NOMO-1 treated with dmso at 0.1 percent for 144 hours (cell line): ENCODE results near the gene IHH.

Experiments used
- DNase-seq: peaks from one replicate; lab custom pipeline; 2025; ENCODE audit not compliant: unreplicated experiment; lab: John Stamatoyannopoulos, UW

The IHH gene

DNA sequence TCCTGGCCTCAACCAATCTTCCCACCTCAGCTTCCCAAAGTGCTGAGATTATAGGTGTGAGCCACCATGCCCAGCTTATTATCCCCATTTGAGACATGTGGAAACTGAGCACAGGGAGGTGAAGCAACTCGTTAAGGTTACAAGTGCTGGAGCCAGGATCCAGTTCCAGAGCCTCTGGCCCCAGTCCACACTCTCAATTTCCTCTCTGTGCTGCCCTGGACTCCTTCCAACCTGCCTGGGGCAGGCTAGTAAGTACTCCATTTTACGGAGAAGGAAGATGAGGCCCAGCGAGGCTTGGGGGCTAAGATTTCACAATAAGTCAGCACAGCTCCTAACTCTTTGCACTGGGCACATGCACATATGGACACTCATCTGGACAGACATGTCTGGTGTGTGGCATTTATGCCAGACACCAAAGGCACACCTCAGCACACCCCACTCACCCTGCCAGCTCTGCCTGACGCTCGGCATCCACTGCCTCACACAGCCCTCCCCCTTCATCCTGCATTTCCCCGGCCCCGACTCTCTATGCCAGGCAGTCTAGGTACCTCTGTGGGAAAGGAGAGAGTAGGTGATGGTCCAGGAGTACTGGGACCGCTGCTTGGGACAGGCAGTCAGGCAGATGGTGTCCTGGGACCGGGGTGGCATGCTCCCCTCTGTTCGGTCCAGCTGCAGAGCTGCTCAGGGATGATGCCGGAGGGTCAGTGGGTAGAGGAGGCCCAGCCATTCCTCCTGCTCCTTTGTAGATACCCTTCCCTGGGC, 39.9 kb downstream of the IHH start:
- DNase-seq = no peak

DNA sequence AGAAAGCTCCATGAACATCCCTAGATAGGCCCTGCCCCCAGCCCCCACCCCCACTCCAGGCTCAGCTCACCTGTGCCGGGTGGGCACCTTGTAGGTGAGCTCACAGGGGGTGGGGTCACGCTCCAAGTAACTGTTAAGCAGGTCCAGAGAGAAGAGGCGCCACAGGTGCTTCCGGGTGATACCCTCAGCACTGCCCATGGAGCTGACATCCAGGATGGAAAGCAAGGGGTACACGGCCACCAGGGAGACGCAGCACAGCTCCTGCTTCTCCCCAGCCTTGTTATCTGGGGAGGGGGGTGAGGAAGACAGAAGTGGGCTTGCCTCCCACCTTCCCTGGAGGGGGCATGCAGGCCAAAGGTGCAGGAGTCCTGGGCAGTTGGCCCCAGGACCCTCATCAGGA, 41.3 kb downstream of the IHH start:
- no peak for DNase-seq

DNA sequence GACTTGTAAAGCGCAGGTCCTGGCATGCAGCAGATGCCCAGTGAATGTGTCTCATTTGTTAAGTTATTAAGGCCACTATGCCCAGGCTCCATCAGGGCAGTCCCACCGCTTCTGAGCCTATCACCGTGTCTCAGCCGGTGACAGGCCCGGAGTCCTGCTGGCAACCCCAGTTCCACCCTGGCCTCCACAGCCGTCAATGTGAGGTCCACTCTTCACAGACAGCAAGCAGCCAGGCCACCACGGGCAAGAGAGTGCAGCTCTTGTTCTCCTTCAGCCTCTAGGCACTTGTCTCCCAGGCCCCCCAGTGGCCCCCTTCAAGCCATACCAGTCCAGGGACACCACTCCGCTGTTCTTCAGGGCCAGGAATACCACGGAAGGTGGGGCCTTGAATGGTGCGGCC, 42.0 kb downstream of the IHH start:
- DNase-seq = no peak

DNA sequence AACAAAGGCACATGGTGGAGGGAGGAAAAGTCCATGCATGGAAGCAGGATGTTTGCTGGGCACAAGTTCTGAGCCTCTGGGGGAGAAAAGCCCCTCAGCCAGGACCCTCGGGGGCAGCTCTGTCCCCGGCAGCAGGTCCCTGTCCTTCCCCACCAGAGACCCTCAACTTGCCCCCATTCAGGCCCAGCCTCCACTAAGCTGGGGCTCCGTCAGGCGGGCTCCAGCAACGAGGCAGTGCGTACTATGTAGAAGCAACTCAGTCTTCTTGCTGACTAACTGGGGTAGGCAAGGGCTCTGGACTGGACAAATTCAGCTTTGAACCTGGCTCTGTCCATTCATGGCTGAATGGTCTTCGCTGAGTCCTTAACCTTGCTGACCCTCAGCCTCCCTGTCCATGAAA, 42.4 kb downstream of the IHH start:
- no peak for DNase-seq

DNA sequence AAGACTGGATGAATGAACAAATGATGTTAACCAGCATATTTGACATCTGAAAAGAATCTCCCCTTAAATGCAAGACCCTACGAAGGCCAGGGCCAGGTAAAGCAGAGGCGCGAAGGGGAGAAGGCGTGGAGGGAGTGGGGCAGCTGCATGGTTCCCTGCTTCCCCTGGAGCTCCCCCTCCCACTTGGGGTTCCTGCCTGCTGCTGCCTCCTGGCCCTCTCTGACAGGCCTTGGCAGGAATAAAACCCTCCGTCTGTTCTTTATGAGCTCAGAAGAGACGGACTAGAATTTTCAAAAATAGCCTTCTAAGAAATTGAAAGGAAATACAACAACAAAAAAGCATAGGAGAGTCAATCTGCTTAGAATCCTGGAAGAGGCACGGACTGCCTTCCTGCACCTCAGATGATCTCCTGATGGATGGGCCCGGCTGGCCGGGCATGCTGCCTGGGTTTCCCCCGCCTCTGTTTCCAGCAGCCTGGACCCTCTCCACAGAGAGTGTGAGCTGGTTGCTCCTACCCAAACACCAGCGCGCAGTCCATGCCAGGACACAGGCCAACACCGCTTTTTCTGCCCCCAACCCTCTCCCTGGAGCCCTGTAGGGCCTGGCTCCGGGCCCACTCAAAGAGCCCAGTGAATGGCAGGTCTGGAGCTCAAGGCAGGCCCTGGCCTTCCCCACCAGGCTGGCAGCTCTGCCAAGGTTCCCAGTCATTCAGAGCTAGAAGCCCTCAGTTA, 43.4 kb downstream of the IHH start:
- no peak for DNase-seq

DNA sequence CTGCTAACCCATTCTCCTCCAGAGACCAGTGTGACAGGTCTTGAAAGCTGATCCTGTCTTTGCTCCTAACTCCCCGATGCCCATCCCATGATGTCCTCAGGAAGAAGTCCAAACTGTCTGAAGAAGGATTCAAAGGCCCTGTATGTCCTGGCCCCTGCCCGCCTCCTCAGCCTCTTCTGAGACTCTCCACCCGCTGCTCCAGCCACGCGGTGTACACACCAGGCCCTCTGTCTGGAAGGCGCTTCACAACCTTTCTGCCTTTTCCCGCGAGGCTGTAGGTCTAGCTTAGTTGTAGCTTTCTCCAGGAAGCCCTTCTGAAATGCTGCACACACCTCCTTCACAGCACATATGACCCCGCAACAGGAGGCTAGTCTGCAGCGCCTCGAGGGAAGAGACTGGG, 44.0 kb downstream of the IHH start:
- DNase-seq = no peak

DNA sequence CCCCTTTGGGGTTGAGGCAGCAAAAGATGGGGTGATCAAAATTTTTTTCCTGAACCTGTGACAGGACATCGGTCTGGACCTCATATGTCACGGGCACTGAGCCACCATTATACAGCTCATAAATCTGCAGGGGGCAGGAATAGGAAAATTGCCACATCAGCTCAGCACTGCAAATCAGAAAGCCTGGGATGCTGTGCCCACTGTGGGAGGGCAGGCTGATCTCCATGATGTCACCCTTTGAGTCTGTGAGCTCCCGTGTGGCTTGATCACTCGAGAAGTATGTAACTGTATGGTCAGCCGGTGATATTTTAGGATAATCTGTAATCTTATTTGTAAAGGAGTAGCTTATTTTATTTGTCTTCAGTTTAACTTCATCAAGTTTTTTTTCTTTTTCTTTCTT, 49.8 kb downstream of the IHH start:
- no peak for DNase-seq

DNA sequence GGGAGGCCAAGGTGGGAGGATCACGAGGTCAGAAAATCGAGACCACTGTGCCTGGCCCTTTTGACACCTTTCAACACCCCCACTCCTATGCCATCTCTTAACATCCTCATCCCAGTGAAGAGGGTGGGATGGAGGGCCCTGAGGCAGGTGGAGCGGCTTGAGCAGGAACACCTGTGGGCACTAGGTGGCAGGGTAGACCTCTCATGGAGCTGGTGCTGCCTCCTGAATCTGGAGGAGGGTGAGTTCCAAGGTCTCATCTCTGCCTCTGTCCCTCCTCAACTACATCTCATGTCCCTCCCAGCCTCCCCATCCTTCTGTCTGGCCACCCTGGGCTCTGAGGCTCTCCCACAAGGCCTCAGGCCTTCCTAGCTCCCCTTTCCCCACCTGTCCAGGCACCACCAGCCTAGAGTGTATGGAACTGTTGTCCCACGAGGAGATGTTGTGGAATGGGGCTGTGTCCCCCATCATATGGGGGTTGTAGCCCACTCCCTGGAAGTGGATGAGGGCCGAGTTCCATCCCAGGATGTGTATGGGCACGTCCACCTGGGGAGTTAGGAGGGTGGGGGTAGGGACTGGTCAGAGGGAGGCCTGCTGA, 50.5 kb downstream of the IHH start:
- no peak for DNase-seq

DNA sequence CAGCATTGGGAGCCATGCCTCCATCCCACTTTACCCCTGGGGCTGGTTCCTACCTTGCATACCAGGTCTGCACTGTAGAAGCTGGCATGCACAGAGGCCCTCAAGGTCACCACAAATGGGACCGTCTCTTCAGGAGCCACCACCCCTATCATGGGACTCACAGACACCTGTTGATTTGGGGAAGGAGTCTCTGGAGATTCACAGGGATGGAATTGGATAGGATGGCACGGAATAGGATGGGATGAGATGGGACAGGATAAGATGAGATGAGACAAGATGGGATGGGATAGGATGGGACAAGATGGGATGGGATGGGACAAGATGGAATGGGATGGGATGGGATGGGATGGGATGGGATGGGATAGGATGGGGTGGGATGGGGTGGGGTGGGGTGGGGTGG, 51.4 kb downstream of the IHH start:
- no peak for DNase-seq
